HepG2 (cell line): ENCODE measurements around the gene SSTR5. TPM values are rescaled to one million over a fixed set of nuclear protein-coding genes. Genes with fewer than 3 reads are reported as not detected.
A peak's percentile ranks its signal among the peaks of the same experiment; 100 is the strongest.

ENCODE experiments used
- ATM ChIP-seq: fragments of 450-650 bp; IDR thresholded peaks from 2 replicates; pipeline ENCODE4 v1.7.1; 2017; ENCODE audit warnings: mild to moderate bottlenecking, borderline replicate concordance
- CBX1 ChIP-seq: IDR thresholded peaks from one replicate; pipeline ENCODE4 v1.6.1; 2016; ENCODE audit warnings: antibody characterized with exemption, low read depth
- CSRNP1 ChIP-seq: sonication (generic); formaldehyde crosslinking; IDR thresholded peaks from 2 replicates; pipeline ENCODE4 v1.8.1; 2023; ENCODE audit warnings: mild to moderate bottlenecking, missing genetic modification reagents
- E2F5 ChIP-seq: sonication (generic); formaldehyde crosslinking; conservative IDR thresholded peaks from 2 replicates; pipeline ENCODE4 v1.4.0; 2020; ENCODE audit warnings: missing genetic modification reagents
- FOXP4 ChIP-seq: sonication (generic); formaldehyde crosslinking; IDR thresholded peaks from 2 replicates; pipeline ENCODE4 v1.4.0; 2020; ENCODE audit warnings: missing genetic modification reagents
- JARID2 ChIP-seq: sonication (generic); formaldehyde crosslinking; IDR thresholded peaks from 2 replicates; pipeline ENCODE4 v1.8.1; 2023; ENCODE audit warnings: missing genetic modification reagents, inconsistent platforms; ENCODE audit not compliant: insufficient replicate concordance
- KDM4B ChIP-seq: sonication (generic); formaldehyde crosslinking; IDR thresholded peaks from 2 replicates; pipeline ENCODE4 v1.4.0; 2020; ENCODE audit warnings: missing genetic modification reagents
- KDM5B ChIP-seq: sonication (generic); formaldehyde crosslinking; IDR thresholded peaks from 2 replicates; pipeline ENCODE4 v1.4.0; 2020; ENCODE audit warnings: missing genetic modification reagents, mild to moderate bottlenecking, borderline replicate concordance
- PBX3 ChIP-seq: sonication (generic); formaldehyde crosslinking; IDR thresholded peaks from 2 replicates; pipeline ENCODE4 v1.8.1; 2023; ENCODE audit warnings: missing genetic modification reagents, inconsistent platforms, borderline replicate concordance
- RBFOX2 ChIP-seq: fragments of 200-400 bp; formaldehyde crosslinking; IDR thresholded peaks from 2 replicates; pipeline ENCODE4 v1.6.1; 2017; ENCODE audit warnings: low read depth, mild to moderate bottlenecking, low read length
- SP140L ChIP-seq: sonication (generic); formaldehyde crosslinking; IDR thresholded peaks from 2 replicates; pipeline ENCODE4 v1.4.0; 2020; ENCODE audit warnings: missing genetic modification reagents, borderline replicate concordance
- SP5 ChIP-seq: IDR thresholded peaks from 2 replicates; pipeline ENCODE4 v1.6.1; 2016; ENCODE audit warnings: low read depth, borderline replicate concordance
- TGIF2 ChIP-seq: IDR thresholded peaks from 2 replicates; pipeline ENCODE4 v1.6.1; 2016; ENCODE audit warnings: control low read depth, missing compliant biosample characterization
- UBTF ChIP-seq: sonication (generic); formaldehyde crosslinking; IDR thresholded peaks from 2 replicates; pipeline ENCODE4 v1.4.0; 2020; ENCODE audit warnings: mild to moderate bottlenecking, missing genetic modification reagents
- ZFX ChIP-seq: sonication (generic); formaldehyde crosslinking; IDR thresholded peaks from 2 replicates; pipeline ENCODE4 v1.4.0; 2020; ENCODE audit warnings: mild to moderate bottlenecking, low read depth, missing genetic modification reagents, moderate library complexity
- ZNF230 ChIP-seq: sonication (generic); formaldehyde crosslinking; IDR thresholded peaks from 2 replicates; pipeline ENCODE4 v1.4.0; 2020; ENCODE audit warnings: mild to moderate bottlenecking, missing genetic modification reagents
- ZNF317 ChIP-seq: sonication (generic); formaldehyde crosslinking; IDR thresholded peaks from 2 replicates; pipeline ENCODE4 v1.5.0; 2020; ENCODE audit warnings: mild to moderate bottlenecking, missing genetic modification reagents
- ZNF549 ChIP-seq: sonication (generic); formaldehyde crosslinking; IDR thresholded peaks from 2 replicates; pipeline ENCODE4 v1.5.0; 2020; ENCODE audit warnings: missing genetic modification reagents
- ZNF652 ChIP-seq: IDR thresholded peaks from 2 replicates; pipeline ENCODE4 v1.6.1; 2016; ENCODE audit warnings: low read depth, borderline replicate concordance
- ZNF660 ChIP-seq: sonication (generic); formaldehyde crosslinking; IDR thresholded peaks from 2 replicates; pipeline ENCODE4 v1.5.1; 2020; ENCODE audit warnings: mild to moderate bottlenecking, low read depth, missing genetic modification reagents, borderline replicate concordance
- ZNF709 ChIP-seq: sonication (generic); formaldehyde crosslinking; IDR thresholded peaks from 2 replicates; pipeline ENCODE4 v1.5.0; 2020; ENCODE audit warnings: mild to moderate bottlenecking, missing genetic modification reagents
- polyA plus RNA-seq, 8 experiments: library from polyadenylated mRNA; depleted of rRNA in 3 of 8; stranded (reverse) in 7 of 8; unstranded in 1 of 8; fragments of >200 nt; fragmentation: Illumina TruSeq in 4 of 8; extraction: Trizol in 4 of 8; gene quantifications; 2 replicates each; pipeline versions ENCODE4 v1.2.1 to v1.2.3, GENCODE V29; 2011 to 2016; ENCODE audit warnings: low read depth in 4 of 8, missing spikeins in 1 of 8, mixed read lengths in 1 of 8; ENCODE audit not compliant: insufficient read depth in 1 of 8
- total RNA-seq, 5 experiments: library from RNA; depleted of rRNA; stranded (reverse); fragments of >200 nt; fragmentation: Illumina TruSeq; extraction: Trizol; gene quantifications; 2 replicates each; pipeline ENCODE4 v1.2.3, GENCODE V29; 2016; ENCODE audit warnings: low read depth in 1 of 5

The SSTR5 gene
- total and polyA plus RNA-seq, 2 of the 13 experiments (the other 11 are each of a cell fraction or from before 2014, with no cell fraction given): 0.20 to 0.49 TPM

- TF ChIP-seq ZNF709: no peak
- no peak for TF ChIP-seq ATM
- TF ChIP-seq ZNF652 (CRISPR knock-in tag): no peak
- TF ChIP-seq FOXP4 (CRISPR knock-in tag): peak; percentile 66
- TF ChIP-seq CBX1: no peak
- TF ChIP-seq CSRNP1: no peak
- no peak for TF ChIP-seq ZNF549 (CRISPR knock-in tag)
- no peak for TF ChIP-seq ZNF230 (CRISPR knock-in tag)
- no peak for TF ChIP-seq TGIF2 (CRISPR knock-in tag)
- TF ChIP-seq KDM5B: no peak
- TF ChIP-seq SP5 (CRISPR knock-in tag): peak; percentile 81
- TF ChIP-seq JARID2: no peak
- TF ChIP-seq KDM4B (CRISPR knock-in tag): no peak
- TF ChIP-seq E2F5 (CRISPR knock-in tag): no peak
- TF ChIP-seq ZFX: peak; percentile 72
- no peak for TF ChIP-seq RBFOX2
- TF ChIP-seq ZNF660: no peak
- TF ChIP-seq UBTF (CRISPR knock-in tag): peak; percentile 53; the same call in 1 of the 2 replicates
- no peak for TF ChIP-seq PBX3 (CRISPR knock-in tag)
- no peak for TF ChIP-seq SP140L (CRISPR knock-in tag)
- no peak for TF ChIP-seq ZNF317
These were observed 4.4 kb downstream of the SSTR5 start (continued) for GRCh38 chr16:1076801-1077576.
